HG03039 (cell line): ENCODE data around the gene ZNF316.

Experiments used
- ATAC-seq: cut with Tn5 transposase; IDR thresholded peaks from one replicate; pipeline ENCODE4 v1.9.1; 2021; ENCODE audit warnings: mild to moderate bottlenecking, moderate library complexity; ENCODE audit not compliant: unreplicated experiment

Gene ZNF316

DNA sequence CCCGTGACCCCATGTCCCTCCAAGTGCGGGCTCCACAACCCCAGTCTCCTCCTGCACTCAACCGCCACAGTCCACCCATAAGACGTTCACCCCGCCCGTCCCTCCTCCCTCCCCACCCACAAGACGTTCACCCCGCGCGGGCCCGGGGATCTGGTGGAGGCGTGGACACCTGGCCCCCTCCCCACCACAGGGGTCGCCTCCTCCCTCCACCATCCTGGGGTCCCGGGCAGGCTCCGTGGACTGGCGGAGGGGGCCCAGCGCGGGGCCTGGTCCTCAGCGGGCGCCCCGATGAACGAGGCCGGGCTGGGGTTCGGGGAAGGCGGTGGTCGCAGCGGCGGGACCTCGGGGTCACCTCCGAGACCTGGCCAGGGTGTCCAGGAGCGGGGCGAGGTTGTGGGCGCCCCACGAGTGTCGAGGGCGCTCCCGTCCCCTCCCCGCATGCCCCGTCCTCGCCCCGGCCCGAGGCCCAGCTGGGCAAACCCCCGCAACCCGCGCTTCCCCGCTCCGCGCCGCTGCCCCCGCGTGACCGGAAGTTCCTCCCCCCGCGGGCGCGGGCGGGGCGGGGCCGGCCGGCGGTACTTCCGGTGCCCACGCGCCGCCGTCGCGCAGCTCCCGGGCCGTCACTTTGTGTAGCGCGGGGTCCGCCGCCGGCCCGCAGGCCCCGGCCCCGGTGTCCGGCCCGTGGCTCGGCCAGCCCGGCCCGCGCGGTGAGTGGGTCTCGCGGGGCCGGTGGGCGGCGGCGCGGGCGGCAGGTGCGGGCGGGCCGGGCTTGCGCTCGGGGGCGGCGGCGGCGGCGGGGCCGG lies at the start of gene ZNF316:
TSS of gene ZNF316 (plus strand) at position 578 of the 803 bp plus-strand sequence. CDS start 5,092 bp downstream, outside the sequence.
- ATAC-seq = peak; percentile 75

DNA sequence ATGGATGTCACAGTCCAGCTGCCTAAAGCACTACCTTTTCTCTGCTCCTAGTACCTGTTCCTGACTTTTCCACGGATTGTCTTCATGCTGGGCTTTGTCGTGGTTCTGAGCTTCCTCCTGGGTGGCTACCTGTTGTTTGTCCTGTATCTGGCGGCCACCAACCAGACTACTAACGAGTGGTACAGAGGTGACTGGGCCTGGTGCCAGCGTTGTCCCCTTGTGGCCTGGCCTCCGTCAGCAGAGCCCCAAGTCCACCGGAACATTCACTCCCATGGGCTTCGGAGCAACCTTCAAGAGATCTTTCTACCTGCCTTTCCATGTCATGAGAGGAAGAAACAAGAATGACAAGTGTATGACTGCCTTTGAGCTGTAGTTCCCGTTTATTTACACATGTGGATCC lies 48.6 kb upstream of the ZNF316 start:
- no peak for ATAC-seq

DNA sequence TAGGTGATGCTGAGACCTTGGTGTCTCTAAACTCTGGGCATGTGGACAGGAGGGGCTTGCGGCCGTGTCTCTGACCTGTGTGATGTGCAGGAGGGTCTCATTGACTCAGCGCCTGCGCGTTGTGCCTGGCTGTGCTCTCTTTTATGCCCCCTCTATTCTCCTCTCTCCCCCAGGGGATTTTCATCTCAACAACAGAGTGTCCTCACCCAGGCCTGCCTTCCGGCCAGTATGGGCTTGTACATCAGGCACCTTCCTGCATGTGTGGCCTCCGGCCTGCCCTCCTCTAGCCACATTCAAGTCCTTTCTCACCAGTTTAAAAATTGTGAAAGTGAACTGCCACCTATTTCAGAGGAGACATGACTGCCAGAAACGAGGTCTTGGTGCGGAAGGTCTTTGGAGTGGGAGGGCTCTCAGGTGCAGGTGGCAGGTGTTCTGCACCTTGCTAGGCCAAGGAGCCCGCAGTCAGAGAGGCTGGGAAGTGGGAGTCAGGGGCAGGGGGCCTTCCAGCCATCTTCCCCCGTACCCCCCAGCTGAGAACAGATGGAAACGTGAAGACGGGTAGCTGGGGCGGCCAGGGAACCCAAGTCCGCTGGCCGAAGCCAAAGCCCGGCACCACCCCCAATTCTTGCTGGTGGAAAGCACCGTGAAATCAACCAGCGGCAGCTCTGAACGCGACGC lies 47.8 kb upstream of the ZNF316 start:
- ATAC-seq = no peak

DNA sequence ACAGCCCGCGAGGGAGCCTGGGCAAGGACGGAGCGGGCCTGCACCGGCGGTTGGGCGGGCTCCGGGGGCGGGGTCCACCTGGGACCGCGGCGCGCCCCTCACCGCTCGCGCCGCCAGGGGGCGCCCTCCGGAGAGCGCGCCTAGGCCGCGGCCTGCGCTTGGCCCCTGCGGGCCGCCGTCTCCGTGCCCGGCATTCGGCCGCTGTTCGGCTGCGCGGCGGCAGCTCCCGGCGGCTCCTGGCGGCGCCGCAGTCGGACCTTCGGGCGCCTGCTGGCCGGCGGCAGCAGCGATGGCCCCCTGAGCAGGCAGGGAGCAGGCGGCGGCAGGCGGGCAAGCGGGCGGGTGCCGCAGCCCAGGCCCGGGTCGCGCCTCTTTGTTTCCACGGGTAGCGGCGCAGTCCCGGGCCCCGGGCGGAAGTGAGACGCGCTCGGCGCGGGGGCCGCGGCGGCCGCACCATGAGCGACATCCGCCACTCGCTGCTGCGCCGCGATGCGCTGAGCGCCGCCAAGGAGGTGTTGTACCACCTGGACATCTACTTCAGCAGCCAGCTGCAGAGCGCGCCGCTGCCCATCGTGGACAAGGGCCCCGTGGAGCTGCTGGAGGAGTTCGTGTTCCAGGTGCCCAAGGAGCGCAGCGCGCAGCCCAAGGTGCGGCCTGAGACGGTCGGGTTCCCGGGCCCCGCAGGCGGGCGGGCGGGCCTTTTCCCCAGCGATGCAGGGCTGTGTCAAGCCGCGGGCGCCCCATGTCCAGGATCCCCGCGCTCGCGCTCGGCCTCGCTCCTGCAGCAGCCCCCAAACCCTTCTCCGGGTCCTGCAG lies 47.1 kb upstream of the ZNF316 start, which contains the start of gene INTS15:
TSS of gene INTS15 (plus strand) at position 193 of the 816 bp plus-strand sequence. CDS start at position 456, 263 bp downstream.
- peak; percentile 83 for ATAC-seq

DNA sequence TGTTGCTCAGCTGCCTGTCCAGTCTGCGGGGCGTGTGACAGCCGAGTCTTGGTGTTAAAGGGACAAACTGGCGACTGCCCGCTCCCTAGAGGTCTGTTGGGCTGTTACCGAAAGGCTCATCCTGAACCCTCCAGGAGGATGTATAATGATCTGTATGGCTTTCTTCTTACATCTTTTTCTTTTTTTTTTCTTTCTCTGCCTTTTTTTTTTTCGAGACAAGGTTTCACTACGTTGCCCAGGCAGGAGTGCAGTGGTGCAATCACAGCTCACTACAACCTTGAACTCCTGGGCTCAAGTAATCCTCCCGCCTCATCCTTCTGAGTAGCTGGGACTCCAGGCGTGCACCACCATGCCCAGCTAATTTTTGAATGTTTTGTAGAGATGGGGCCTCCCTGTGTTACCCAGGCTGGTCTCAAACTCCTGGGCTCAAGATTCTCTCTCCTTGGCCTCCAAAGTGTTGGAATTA lies 46.4 kb upstream of the ZNF316 start:
- no peak for ATAC-seq

DNA sequence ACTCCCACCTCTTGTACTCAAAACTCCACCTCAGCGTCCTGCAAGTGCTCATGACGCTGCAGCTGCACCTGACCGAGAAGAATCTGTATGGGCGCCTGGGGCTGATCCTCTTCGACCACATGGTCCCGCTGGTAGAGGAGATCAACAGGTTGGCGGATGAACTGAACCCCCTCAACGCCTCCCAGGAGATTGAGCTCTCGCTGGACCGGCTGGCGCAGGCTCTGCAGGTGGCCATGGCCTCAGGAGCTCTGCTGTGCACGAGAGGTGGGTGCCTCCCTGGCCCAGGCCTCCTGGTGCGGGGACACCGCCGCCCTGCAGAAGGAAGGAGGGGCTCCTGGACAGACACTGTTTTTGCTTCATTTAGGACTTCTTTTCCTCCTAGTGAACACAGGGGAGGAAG lies 37.0 kb upstream of the ZNF316 start:
- no peak for ATAC-seq

DNA sequence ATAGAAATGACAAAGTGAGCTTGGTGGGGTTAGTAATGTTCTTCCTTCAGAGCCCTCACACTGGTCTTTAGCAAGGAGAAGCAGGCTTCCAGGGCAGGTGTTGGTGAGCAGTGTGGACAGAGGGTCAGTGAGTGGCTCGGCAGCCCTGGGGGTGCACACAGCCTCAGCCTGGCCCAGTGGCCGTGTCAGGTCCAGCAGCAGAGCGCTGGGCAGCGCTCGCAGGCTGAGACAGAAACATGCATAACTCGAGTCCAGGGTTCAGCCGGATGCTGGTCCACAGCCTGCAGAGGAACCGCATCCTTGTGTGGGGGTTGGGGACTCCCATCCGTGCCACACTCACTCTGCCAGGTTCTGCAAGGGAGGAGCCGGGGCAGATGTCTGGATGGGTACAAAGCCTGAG lies 32.7 kb upstream of the ZNF316 start:
- no peak for ATAC-seq

DNA sequence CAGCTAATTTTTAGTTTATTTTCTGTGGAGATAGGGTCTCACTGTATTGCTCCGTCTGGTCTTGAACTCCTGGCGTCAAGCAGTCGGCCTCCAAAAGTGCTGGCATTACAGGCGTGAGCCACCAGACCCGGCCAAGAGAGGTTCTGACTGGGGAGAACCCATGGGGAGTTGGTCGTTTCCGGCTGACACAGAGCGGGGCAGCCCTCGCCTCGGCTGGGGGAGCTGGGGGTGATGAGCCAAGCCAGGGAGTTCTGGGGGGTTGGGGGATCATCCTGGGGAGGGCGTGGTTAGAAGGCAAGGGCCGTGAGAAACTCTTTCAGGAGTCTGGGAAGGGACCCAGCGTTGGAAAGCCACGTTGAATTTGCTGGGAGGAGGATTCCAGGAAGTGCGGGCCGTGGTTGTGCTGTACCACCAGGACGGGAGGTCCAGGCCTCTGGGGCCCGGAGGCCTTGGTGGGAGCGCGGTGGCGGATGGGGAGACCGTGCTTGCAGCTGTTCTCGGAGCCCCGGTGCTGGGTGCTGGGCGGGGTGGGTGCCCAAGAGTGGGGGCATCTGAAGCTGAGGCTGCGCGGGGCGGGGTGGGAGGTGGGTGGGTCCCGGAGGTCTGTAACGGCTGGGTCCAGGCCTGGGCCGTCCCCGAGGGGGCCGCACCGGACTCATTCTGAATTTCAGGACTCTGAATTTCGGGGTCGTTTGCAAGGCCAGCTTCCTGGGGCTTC lies 30.1 kb upstream of the ZNF316 start:
- no peak for ATAC-seq

DNA sequence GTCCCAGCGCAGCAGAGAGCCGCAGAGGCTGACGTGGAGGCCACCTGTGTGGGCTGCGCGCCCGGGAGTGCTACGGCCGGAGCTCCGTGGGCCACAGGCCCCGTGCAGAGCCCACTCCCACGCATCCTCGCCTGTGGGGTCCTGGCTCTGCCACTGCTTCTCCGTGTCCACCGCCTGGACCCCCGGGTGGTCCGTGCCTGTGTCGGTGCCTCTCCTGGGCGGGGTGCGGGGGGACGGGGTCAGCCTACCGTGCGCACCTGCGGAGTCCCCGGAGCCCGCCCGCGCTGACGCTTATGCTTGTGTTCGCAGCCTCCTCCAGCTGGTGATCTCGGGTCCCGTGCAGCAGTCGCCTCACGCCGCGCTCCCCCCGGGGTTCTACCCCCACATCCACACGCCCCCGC lies 29.5 kb upstream of the ZNF316 start:
- ATAC-seq = no peak

DNA sequence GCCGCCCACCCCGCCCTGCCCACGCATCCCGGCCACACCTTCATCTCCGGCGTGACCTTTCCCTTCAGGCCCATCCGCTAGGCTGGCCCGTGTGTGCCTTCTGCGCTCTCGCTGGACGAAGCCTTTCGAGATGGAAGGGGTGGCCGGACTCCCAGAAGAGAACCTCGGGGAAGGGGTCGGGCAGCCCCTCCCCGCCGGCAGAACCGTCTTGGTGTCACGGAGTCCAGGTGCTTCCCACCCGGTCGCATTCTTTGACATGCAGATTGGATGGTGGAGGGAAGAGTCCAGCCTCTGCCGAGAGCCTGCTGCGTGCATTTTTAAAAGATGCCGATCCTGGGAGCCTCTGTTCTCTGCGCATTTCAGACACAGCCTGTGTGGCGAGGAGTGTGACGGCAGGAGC lies 29.0 kb upstream of the ZNF316 start:
- ATAC-seq = no peak

DNA sequence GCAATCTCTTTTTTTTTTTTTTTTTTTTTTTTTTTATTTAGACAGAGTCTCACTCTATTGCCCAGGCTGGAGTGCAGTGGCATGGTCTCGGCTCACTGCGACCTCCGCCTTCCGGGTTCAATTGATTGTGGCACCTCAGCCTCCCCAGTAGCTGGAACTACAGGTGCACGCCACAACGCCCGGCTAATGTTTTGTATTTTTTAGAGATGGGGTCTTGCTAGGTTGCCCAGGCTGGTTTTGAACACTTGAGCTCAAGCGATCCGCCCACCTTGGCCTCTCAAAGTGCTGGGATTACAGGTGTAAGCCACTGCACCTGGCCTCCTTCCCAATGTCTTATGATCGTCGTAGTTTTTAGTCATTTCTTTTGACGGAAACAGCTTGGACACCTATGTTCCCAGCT lies 28.3 kb upstream of the ZNF316 start:
- ATAC-seq = no peak

DNA sequence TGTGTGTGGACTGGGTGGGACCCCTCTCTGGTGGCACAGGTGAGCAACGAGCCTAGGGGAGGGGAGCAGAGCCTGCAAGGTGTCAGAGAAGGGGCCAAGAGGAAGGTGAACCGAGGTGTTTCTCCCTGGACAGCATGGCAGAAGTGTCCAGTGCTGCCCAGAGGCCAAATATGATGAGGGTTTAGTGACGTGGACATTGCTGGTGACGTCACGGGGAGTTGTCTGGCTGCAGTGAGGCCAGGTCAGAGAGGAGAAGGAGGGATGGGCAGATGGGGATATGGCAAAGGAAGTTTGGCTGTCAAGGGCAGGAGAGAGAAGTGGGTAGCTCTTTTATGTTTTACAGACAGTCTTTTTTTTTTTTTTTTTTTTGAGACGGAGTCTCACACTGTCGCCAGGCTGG lies 24.3 kb upstream of the ZNF316 start:
- no peak for ATAC-seq

DNA sequence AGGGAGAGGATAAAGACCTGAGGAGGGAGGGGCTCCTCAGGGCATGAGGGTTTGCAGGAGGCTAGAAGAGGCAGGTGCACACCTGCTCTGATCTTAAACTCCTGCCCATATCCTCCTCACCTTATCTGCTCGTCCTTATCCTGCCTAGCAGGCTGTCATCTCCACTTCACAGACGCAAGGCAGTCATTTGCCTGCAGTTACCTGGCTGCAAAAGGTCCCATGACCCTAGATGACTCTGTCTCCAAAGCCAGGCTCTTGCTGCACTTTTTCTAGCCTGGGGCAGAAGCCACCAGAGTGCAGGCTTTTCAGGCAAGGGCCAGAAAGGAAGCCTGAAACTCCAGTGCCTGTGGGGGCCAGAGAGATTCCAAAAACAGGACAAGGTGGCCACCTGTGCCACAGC lies 23.4 kb upstream of the ZNF316 start:
- ATAC-seq = no peak

DNA sequence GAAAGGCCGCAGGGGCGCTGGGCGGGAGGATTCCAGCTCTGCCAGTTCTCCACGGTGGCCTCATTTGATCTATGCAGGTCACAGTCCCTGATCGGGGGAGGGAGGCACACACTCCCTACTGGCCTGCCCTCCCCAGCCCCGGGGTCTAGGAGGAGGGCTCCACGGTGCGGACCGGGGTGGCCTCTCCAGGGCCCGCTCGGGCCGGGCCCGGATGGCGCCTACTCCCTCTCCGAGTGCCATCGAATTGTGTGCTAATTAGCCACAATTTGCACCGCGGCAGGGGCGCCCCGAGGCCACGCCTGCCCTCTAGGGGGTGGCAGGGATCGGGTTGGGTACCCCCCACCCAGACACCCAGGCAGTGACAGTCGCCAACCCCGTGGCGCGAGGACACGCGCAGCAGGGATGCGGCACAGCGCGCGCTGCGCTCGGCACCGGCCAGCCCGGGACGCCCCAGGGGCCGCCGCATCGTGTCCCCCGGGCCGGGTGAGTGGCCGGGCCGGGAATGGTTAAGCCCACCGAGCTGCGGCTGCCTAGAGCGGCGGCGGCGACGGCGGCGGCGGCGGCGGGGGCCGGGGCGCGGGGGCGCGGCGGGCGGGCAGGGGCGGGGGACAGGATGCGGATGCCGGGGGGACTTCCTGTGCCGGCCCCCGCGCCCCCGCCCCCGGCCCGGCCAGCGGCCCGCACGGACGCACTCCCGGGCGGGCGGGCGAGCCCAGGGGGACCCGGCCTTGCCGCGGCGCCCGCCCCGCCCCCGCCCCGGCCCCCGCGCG lies 22.0 kb upstream of the ZNF316 start, which contains the start of gene ZNF853:
TSS of gene ZNF853 (plus strand) at position 658 of the 770 bp plus-strand sequence. CDS start 565 bp downstream, outside the sequence.
- ATAC-seq = no peak

DNA sequence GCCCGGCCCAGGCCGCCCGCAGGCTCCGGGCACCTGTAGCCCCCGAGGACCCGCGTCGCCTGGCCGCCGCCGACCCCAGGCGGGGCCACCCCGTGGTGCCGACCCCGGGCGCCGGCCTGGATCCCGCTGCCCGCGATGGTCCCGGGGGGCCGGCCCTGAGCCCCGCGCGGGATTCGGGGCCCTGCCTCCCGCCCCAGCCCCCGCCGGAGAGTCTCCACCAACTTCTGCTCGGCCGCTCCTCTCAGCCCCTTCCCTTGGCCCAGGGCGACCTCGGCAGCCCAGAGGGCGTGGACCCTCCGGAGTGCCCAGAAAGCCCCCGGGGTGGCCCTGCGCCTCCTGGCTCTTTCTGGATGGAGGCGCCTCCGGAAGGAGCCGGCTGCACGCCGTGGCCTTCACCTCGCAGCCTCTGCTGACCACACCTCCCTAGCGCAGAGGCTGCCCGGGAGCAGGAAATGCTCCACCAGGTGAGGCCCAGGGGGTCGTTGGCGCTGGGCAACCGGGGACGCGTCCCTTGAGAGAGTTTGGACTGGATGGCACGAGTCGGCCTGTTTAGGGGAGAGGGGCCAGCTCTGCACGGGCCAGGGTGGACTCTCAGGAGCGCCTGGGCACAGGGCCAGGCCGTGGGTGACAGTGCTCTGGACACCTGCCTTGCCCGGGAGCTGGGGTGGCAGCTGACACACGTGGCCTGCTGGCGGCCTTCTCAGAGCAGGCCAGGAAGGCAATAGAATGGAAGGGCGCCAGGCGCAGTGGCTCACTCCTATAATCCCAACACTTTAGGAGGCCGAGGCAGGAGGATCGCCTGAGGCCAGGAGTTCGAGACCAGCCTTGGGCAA lies 21.2 kb upstream of the ZNF316 start:
- no peak for ATAC-seq

DNA sequence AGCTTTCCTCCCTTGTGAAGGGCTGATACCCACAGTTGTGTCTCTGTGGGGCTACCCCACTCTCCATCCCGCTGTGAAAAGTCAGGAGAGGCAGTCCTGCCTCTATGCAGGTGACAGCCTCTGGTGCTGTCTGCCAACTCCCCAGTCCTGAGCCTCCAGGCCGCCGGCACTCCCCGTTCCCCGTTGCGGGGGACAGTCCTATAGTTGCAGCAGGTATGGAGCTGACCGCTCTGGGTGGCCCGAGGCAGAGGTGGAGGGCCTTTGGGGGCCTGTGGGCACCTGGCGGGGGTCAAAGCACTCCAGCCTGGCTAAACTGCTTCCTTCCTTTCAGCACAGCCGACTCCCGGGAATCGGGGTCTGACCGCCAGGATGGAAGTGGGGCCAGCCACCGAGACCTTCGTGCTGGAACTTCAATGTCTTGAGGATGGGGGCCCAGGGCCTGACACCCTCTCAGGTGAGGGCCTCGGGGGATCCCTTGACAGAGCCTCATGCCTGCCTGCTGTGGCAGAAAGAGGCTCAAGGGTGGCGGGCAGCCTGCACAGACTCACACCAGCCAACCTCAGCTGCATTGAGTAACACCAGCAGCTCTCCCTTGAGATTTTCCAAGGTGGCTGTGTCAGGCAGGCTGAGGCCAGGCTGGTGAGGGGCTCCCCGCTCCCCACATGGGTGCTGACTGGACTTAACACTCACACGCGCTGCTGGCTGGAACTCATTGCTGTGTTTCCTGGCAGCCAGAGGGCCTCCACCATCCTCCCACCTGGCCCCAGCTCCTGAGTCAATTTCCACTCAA lies 20.1 kb upstream of the ZNF316 start:
- ATAC-seq = no peak

DNA sequence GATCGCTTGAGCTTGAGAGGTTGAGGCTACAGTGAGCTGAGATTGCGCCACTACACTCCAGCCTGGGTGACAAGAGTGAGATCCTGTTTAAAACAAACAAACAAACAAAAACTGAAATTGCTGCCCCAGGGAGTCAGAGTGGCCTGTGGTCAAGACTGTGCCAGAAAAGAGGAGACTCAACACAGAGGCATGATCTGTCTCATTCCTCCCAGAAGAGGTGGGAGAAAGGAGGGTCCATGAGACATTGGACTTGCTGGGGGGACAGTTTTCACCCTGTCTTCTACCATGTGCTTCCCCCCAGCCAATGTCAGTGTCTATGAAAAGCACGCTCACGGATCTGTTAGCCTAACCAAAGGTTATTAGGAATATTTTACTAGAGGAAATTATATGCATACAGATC lies 18.5 kb upstream of the ZNF316 start:
- ATAC-seq = no peak

DNA sequence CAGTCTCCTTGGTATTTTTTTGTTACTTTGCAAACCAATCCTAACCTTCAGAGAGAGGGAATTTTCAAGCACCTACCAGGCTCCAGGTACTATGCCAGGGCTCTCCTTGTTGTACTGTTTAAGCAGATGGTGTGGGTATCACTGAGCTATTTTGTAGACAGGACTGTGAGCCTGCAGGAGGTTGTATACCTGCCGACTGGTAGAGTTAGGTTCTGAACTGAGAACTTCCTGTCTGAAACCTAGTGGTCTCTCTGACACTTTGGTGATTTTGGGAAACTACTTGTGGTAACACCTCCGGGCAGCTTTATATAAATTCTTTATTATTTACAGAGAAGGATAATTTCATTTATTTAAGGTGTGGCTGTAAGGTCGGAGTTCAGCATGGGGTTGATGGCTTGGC lies 17.2 kb upstream of the ZNF316 start:
- ATAC-seq = no peak
